GM18867 (cell line): ENCODE data around the gene GNB1.
"Not testable (repeated sequence)": the region's sequence is repeated elsewhere in the genome, so short reads cannot be mapped to it uniquely, and the experiment has no call there.

Source experiments
- ATAC-seq: cut with Tn5 transposase; IDR thresholded peaks from one replicate; pipeline ENCODE4 v1.9.1; 2021; ENCODE audit warnings: mild to moderate bottlenecking, moderate library complexity; ENCODE audit not compliant: unreplicated experiment

GNB1 gene

DNA sequence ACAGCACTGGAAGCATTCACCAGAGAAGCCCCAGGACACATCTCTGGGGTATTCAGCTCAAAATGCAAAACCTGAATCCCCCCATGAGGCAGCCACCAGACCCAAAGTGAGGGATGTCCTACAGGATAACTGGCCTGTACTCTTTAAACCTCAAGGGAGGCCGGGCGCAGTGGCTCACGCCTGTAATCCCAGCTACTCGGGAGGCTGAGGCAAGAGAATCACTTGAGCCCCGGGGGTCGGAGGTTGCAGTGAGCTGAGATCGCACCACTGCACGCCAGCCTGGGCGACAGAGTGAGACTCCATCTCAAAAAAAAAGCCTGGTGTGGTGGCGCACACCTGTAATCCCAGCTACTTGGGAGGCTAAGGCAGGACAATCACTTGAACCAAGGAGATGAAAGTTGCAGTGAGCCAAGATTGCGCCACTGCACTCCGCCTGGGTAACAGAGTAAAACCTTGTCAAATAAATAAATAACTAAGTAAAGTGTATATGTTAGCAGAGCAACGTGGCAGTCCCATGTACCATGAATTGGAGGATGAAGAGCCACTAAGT, 29.1 kb downstream of the GNB1 start:
- ATAC-seq = not testable (repeated sequence)

DNA sequence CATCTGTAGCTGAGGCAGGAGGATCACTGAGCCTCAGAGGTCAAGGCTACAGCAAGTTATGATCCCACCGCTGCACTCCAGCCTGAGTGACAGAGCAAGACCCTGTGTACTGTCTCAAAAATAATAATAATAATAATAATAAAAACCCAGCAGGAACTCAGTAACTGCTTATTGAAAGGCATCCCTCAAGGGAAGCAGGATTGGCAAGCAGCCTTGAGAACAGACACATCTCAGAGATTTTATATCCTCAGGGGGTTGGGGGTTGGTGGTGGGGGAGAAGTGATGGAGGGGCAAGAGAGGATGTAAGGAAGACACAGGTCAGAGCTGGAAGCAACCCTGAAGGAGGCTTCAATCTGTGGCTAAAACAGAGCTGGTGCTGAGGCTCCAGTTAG, 29.6 kb downstream of the GNB1 start:
- no peak for ATAC-seq

DNA sequence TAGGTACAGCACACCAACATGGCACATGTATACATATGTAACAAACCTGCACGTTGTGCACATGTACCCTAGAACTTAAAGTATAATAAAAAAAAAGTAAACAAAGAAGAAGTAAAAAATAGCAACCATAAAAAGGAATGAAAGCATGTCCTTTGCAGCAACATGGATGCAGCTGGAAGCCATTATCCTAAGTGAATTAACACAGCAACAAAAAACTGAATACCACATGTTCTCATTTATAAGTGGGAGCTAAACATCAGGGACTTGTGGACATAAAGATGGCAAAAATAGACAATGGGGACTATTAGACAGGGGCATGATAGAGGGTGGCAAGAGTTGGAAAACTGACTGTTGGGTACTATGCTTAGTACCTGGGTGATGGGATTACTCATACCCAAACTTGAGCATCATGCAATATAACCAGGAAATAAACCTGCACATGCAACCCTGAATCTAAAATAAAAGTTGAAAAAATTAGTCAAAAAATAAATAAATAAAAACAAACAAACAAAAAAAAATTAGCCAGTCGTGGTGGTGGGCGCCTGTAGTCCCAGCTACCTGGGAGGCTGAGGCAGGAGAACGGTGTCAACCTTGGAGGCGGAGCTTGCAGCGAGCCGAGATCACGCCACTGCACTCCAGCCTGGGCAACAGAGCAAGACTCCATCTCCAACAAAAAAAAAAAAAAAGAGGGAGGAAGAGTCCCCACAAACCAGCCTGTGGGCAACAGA, 30.8 kb downstream of the GNB1 start:
- ATAC-seq = not testable (repeated sequence)

DNA sequence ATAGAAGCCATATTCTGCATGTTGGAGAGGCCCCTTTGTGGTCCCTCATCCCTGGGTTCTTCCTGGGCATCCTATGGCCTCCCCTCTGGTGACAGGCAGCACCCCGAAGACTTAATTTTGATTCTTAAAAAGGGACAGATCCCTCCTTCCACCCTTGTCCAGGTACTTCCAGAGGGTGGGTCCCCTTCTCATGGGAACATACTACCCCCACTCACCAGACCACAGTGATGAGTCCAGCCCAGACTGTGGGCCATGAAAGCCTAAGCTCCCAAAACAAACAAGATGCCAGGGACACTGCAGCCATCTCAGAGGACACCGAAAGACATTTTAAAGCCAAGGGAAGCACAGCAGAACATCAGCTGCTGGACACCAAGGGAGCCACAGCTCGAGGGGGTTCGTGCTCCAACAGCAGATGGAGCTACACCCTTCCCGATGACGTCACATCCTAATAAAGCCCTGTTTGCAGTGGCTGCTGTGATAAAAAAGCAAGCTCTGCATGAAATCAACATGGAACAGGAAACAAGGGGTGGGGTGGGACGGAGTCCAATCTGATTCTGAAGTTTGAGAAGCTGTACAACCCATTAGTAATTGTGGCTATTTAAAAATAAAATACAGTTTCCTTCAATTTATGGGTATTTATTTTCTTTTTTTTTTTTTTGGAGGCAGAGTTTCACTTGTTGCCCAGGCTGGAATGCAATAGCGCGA, 32.4 kb downstream of the GNB1 start:
- ATAC-seq = no peak

DNA sequence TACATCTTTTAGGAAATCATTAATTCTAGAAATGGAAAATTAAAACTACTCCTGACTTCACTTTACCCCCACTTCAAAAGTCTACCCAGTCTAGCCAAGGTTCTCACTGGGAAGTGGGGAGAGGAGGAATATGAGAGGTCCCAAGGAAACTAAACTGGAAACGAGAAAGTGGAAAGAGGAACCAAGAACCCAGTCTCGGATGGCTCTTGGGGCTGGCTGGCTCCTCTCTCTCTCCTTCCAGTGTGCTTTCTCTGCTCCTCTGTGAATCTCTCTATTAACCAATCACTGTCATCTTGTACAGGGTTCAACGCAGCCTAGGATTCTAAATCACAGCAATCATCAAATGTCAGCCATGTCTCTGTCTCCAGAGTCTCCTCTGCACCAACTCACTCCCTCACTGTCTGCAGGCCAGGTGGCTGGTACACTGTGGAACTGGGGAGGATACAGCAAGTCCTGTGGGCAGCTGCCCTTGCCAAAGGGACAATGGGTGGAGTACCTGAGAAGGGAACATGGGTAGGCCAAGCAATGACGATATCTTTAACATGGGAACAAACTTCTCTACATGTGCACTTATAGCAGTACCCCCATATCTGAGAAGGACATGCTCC, 33.7 kb downstream of the GNB1 start:
- no peak for ATAC-seq

DNA sequence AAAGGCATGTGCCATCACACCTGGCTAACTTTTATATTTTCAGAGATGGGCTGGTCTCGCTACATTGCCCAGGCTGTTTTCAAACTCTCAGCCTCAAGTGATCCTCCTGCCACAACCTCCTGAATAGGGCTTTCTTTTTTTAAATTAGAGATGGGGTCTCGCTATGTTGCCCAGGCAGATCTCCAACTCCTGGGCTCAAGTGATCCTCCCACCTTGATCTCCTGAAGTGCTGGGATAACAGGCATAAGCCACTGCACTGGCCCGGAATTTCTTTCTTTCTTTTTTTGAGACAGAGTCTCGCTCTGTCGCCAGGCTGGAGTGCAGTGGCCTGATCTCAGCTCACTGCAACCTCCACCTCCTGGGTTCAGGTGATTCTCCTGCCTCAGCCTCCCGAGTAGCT, 34.7 kb downstream of the GNB1 start:
- not testable (repeated sequence) for ATAC-seq

DNA sequence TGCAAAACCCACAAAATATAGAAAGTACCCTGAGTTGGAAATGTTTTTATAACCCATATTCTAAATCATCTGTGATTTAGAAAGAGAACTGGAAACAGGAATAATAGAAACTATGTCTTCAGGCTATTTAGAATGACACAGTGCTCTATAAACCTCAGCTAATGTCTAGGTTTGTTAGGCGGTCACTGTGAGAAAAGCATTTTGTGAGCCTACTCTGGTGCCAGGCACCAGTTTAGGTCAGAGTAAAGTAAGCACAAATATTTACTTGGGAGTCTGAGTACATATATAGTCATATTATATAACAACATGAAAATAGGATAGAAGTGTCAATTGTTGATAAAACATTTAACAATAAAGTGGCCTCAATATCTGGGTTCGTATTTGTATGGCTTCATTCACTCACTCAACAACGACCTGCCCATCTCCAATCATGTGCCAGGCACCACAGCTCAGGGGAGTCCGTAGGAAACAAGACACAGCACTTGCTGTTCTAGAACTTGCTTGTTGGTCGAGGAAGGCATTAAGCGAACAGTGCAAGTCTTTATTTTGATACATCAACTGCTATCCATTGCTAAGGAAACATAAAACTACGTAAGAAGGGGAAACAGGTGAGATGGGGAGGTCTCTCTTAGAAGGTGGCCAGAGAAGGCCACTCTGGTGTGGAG, 37.2 kb downstream of the GNB1 start:
- ATAC-seq = no peak

DNA sequence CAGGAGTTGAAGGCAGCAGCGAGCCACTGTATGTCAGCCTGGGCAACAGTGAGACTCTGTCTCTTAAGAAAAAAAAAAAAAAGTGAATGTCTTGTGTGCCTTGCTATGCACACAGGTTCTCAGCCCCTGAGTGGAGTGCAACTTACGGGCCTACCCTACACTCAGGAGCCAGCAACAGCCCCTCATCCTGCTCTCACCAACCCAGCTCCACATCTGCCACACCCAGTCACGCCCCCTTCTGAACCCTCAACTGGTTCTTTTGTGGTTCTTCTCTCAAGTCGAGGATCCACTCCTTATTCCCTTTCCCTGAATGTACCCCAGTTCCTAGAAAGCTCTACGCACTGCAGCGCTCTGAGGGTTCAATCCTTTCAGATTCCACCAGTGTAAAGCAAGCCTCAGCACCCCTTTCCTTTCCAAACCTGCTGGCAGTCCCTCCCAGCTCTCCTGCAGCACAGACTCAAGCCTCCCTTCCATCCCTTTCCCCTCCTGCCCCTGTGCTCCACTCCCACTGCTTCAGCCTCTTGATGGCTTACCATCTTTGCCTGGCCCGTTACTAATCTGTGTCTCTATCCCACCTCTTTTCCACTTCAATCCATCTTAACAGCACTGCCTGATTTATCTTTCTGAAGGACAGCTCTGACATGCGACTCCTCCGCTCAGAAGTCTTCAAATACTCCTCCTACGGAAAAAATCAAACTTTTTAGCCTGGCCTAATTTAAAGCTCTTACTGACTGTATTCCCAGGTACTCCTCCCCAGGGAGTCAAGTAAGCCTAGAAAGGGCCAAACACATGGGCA, 38.1 kb downstream of the GNB1 start:
- ATAC-seq = no peak

DNA sequence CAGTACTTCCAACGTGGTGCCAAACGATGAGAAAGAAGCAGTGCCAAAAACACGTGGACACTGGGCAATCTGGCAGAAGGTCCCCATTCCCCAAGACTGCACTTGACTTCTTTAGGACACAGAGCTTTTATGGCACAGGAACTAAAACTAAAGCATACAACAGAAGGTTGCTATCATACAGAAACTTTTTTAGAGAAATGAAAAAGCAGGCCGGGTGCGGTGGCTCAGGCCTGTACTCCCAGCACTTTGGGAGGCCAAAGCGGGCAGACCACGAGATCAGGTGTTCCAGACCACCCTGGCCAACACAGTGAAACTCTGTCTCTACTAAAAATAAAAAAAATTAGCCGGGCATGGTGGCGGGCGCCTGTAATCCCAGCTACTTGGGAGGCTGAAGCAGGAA, 43.0 kb downstream of the GNB1 start:
- no peak for ATAC-seq

DNA sequence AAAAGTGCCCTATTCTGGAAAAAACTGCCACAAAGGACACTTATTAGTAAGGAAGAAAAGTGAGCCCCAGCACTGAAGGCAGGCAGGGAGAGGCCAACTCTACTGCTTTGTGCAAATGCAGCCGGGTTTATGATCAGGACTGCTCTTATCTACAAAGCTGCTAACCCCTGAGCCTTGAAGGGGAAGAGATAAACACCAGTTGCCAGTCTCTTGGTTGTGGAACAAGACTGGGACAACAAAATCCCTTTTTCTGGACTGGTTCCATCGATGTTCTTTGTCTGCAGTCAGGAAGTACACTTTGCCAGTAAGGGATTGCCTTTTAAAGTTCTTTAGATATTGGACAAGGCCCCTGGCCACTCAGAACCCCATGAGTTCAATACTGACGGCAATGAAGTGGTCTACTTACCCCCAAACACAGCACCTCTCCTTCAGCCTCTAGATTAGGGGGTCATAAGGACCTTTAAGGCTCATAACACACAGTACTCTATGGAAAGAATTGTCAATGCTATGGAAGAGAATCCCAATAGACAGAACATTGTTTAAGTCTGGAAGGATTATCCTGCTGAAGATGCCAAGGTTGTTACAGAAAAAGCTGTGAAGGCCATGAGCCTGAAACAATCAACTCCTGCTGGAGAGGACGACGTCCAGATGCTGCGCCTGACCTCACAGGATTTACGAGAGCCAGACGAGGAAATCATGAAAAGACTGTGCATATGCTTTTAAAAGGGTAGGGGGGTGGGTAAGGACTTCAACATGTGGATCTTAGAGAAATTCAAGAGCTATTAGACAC, 43.6 kb downstream of the GNB1 start:
- no peak for ATAC-seq

DNA sequence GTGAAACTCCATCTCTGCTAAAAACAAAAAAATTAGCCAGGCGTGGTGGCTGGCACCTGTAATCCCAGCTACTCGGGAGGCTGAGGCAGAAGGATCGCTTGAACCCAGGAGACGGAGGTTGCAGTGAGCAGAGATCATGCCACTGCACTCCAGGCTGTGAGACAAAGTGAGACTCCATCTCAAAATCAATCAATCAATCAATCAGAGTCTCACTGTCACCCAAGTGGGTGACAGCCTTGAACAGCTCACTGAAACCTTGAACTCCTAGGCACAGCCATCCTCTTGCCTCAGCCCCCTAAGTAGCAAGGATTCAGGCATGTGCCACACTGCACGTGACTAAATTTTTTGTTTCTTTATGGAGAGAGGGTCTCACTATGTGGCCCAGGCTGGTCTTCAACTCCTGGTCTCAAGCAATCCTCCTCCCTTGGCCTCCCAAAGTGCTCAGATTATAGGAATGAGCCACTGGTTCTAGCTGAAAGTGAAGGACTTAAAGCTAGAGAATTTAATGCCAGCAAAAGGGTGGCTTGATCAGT, 44.4 kb downstream of the GNB1 start:
- no peak for ATAC-seq

DNA sequence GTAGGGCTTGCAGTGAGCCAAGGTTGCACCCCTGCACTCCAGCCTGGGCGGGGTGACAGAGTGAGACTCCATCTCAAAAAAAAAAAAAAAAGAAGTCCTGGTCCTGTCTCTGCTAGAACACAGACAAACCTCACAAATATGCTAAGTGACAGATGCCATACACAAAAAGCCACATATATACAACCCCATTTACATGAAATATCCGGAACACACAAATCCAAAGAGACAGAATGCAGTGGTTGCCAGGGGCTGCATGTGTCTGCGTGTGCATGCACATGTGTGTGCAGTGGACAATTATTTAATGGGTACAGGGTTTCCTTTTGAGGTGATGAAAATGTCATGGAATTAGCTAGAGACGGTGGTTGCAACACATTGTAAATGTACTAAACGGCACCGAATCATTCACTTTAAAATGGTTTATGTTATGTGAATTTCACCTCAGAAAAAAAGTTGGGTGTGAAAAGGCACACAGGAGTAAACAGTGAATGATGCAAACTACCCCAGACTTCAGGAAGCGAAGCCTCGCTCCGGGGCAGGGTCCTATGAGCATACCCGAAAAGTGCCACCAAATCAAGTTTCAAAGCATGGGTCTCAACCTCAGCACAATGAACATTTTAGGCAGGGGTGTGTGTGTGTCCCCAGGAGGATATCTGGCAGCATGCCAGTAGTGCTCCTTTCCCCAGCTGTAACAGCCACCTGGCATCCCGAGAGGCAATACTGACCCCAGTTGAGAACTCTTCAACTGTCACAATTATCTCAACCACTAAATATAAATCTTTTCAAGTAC, 48.3 kb downstream of the GNB1 start:
- no peak for ATAC-seq

DNA sequence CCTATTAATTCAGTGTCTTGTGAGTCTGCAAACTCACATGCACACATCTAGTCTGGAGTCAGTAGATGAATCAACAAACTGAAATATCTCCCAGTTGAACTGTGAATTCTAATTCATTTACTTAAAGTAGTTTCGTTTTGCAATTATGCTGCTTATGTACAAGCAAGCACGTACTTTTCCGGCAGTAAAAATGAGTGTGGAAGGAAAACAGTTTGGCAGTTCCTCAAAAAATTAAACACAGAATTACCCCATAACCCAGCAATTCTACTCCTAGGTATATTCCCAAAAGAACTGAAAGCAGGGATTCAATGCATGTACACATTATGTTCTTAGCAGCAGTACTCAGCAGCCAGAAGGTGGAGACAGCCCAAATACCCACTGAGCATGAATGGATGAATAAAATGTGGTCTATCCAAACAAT, 49.3 kb downstream of the GNB1 start:
- no peak for ATAC-seq

DNA sequence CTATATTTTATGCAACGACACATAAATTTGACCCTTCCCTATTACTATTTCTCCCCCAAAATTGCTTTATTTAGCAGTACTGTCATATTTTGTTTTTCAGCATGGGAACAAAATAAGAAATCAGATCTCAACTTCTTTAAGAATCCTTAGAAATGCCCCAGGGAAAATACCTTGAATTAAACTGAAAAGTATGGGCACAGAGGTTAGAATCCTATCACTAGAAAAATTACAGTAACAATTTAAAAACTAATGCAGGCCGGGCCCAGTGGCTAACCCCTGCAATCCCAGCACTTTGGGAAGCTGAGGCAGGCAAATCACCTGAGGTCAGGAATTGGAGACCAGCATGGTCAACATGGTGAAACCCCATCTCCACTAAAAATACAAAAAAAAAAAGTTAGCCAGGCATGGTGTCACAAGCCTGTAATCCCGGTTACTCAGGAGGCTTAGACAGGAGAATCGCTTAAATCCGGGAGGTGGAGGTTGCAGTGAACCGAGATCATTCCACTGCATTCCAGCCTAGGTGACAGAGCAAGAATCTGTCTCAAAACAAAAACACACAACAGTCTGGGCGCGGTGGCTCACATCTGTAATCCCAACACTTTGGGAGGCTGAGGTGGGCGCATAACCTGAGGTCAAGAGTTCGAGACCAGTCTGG, 51.4 kb downstream of the GNB1 start:
- no peak for ATAC-seq

DNA sequence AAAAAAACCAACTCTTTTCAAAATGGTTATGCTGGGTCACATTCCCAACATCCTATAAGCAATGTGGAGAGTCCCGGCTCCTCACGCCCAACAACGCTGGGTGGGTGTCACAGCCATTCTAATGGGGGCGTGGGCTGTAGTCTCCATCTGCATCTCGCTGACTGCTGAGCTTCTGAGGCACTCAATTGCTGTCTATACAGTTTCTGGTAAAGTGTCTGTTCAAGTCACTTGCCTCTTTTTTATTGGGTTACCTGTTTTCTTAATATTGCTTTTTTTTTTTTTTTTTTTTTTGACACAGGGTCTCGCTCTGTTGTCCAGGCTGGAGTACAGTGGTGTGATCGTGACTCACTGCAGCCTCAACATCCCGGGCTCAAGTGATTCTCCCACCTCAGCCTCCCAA, 54.8 kb downstream of the GNB1 start:
- no peak for ATAC-seq

DNA sequence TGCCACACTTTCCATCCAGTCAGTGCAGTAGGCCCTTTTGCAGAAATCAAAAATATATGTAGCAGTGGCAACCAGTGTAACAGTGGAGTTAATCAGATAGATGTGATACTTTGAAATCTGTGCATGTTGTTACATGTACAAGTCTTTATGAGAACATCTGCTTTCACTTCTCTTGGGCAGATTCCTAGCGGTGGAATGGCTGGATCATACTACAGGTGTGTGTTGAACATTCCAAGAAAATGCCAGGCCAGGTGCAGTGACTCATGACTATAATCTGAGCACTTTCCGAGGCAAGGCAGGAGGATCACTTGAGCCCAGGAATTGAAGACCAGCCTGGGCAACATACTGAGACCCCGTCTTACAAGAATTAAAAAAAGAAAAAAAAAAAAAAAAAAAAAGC, 55.3 kb downstream of the GNB1 start:
- no peak for ATAC-seq

DNA sequence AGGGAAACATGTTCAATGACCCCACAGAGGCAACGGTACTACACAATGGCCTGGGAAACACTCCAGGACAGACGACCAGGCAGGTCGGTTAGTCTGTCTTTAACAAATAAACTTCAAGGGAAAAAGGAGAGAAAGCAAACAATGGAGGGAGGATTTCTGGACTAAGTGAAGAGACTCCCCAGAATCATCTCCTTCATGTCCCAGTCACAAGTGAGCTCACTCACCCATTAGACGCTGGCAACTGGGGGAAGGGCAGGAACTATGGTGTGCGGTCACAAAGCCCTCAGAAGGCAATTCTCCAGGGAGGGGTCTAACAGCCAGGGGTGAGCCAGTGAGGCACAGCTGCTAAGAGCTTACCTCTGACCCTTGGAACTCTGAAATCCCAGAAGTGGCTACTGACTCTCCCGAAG, 57.0 kb downstream of the GNB1 start:
- no peak for ATAC-seq

DNA sequence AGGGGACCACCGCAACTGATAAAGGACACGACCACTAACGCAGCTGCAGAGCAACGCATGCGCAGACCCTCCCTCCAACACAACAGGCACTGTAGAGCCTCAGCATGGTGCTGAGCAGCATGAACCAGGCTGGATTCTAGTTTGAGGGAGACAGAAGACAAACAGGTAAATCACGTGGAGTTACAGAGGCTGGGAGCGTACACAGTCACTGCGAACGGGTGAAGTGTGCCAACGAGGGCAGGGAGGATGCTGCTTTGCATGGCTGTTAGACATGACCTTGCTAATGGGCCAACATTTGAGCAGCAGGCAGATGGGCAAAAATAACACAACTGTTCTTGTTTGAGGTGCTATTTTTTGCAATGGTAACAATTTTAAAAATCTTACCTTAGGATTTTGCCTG, 57.4 kb downstream of the GNB1 start:
- no peak for ATAC-seq
